Fibroblast of lung (primary cell): Measurements from ENCODE around the gene CCDC69. TPM values are rescaled to one million over a fixed set of nuclear protein-coding genes. Genes with fewer than 3 reads are reported as not detected.

Experiments used
- DNase-seq, 2 donors: peaks; one replicate each; pipeline versions ENCODE4 v3.0.0 to v3.0.0-alpha.2; 2010; ENCODE audit warnings: low read depth in 2 of 2
- H2AFZ ChIP-seq: 2 replicates; pipeline ENCODE4 v1.5.1; 2012; ENCODE audit warnings: low read length, control low read depth, inconsistent platforms
- H3K27ac ChIP-seq: 2 replicates; pipeline ENCODE4 v1.5.1; 2011; ENCODE audit warnings: low read length, control low read depth; ENCODE audit not compliant: insufficient read depth
- H3K27me3 ChIP-seq: 2 replicates; pipeline ENCODE4 v1.5.1; 2011; ENCODE audit warnings: mild to moderate bottlenecking, low read length; ENCODE audit not compliant: control insufficient read depth, insufficient read depth
- H3K36me3 ChIP-seq: 2 replicates; pipeline ENCODE4 v1.5.1; 2011; ENCODE audit warnings: low read length; ENCODE audit not compliant: control insufficient read depth, insufficient read depth
- H3K4me1 ChIP-seq: 2 replicates; pipeline ENCODE4 v1.5.1; 2011; ENCODE audit warnings: low read length; ENCODE audit not compliant: control insufficient read depth, insufficient read depth; ENCODE audit errors: extremely low read depth
- H3K4me2 ChIP-seq: 2 replicates; pipeline ENCODE4 v1.5.1; 2011; ENCODE audit warnings: low read length, control low read depth; ENCODE audit not compliant: insufficient read depth; ENCODE audit errors: extremely low read depth
- H3K4me3 ChIP-seq, 4 experiments: fragments of 200-600 bp in 1 of 4; sonication (generic) in 1 of 4; replicated peaks in 1 of 4; 2 replicates each; pipeline ENCODE4 v1.5.1; 2011 to 2016; ENCODE audit warnings: low read length in 4 of 4, low read depth in 3 of 4, mild to moderate bottlenecking in 3 of 4, control low read depth in 2 of 4, inconsistent platforms in 1 of 4, mixed read lengths in 1 of 4; ENCODE audit not compliant: insufficient read depth in 1 of 4; ENCODE audit errors: control extremely low read depth in 1 of 4
- H3K79me2 ChIP-seq: 2 replicates; pipeline ENCODE4 v1.5.1; 2012; ENCODE audit warnings: mild to moderate bottlenecking, low read length, inconsistent platforms; ENCODE audit not compliant: control insufficient read depth, insufficient read depth
- H3K9ac ChIP-seq: 2 replicates; pipeline ENCODE4 v1.5.1; 2011; ENCODE audit warnings: mild to moderate bottlenecking, low read length, control low read depth; ENCODE audit not compliant: insufficient read depth
- H3K9me3 ChIP-seq: 2 replicates; pipeline ENCODE4 v1.5.1; 2012; ENCODE audit warnings: low read depth, low read length; ENCODE audit not compliant: control insufficient read depth, insufficient read depth
- H4K20me1 ChIP-seq: 2 replicates; pipeline ENCODE4 v1.5.1; 2011; ENCODE audit warnings: low read length; ENCODE audit not compliant: control insufficient read depth, insufficient read depth; ENCODE audit errors: extremely low read depth
- EZH2 ChIP-seq: IDR thresholded peaks from 2 replicates; pipeline ENCODE4 v1.5.1; 2012; ENCODE audit warnings: low read length, control low read depth, mild to moderate bottlenecking; ENCODE audit errors: missing control alignments
- polyA plus RNA-seq, 2 donors: library from polyadenylated mRNA; depleted of rRNA in 1 of 2; stranded (reverse) in 1 of 2; unstranded in 1 of 2; fragments of >200 nt; gene quantifications; 2 replicates each; pipeline ENCODE4 v1.2.1, GENCODE V29; 2011 to 2012; ENCODE audit warnings: missing spikeins in 1 of 2
- total RNA-seq: library from RNA; depleted of rRNA; stranded (reverse); fragments of >200 nt; gene quantifications from 2 replicates; pipeline ENCODE4 v1.2.1, GENCODE V29; 2014
- TF ChIP-seq, protein P1 (sequence below), 2 donors: IDR thresholded peaks in 1 of 2; conservative IDR thresholded peaks in 1 of 2; 1 replicate in 1 of 2; 2 replicates in 1 of 2; pipeline ENCODE4 v1.5.1; 2011 to 2012; ENCODE audit warnings: low read length in 2 of 2, control low read depth in 1 of 2, inconsistent platforms in 1 of 2, low read depth in 1 of 2, mild to moderate bottlenecking in 1 of 2

CCDC69 gene
- total and polyA plus RNA-seq, 2 donors (not counting 1 experiment from before 2014, with no cell fraction given): 1.5 to 4.0 TPM

GRCh38 chr5:151267491-151268260 is 43.8 kb upstream of the CCDC69 start:
- Histone ChIP-seq H3K4me3 (no peak overlapping the region), H3K9ac (no peak overlapping the region), H3K9me3 (no peaks in the 10 kb centered on the region), H3K4me1 (peaks cover 3% of the 10 kb centered on the region), H3K4me2 (no peak overlapping the region), H3K79me2 (no peaks in the 10 kb centered on the region), H4K20me1 (no peaks in the 10 kb centered on the region), H3K36me3 (peaks cover 4% of the 10 kb centered on the region), H3K27me3 (no peaks in the 10 kb centered on the region), H2AFZ (no peak overlapping the region), H3K27ac (no peak overlapping the region)
- TF ChIP-seq, protein P1, sequence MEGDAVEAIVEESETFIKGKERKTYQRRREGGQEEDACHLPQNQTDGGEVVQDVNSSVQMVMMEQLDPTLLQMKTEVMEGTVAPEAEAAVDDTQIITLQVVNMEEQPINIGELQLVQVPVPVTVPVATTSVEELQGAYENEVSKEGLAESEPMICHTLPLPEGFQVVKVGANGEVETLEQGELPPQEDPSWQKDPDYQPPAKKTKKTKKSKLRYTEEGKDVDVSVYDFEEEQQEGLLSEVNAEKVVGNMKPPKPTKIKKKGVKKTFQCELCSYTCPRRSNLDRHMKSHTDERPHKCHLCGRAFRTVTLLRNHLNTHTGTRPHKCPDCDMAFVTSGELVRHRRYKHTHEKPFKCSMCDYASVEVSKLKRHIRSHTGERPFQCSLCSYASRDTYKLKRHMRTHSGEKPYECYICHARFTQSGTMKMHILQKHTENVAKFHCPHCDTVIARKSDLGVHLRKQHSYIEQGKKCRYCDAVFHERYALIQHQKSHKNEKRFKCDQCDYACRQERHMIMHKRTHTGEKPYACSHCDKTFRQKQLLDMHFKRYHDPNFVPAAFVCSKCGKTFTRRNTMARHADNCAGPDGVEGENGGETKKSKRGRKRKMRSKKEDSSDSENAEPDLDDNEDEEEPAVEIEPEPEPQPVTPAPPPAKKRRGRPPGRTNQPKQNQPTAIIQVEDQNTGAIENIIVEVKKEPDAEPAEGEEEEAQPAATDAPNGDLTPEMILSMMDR (conservative IDR thresholded peaks at IDR 0.05 in 1 of 2, IDR thresholded peaks at IDR 0.05 in 1 of 2; ENCODE audit: low read depth in 1 of 2, low read length in 2 of 2): no peak
- TF ChIP-seq EZH2: no peak
- DNase-seq: no peak

GRCh38 chr5:151264113-151264512 is 40.2 kb upstream of the CCDC69 start:
- Histone ChIP-seq H3K27ac (peak overlapping the region; percentile 41), H3K27me3 (no peaks in the 10 kb centered on the region), H3K79me2 (no peaks in the 10 kb centered on the region), H2AFZ (peak overlapping the region; percentile 54), H3K4me3 (no peak overlapping the region), H3K36me3 (peaks cover 4% of the 10 kb centered on the region), H3K4me1 (peaks cover 3% of the 10 kb centered on the region), H3K9ac (no peak overlapping the region), H3K4me2 (no peak overlapping the region), H4K20me1 (no peaks in the 10 kb centered on the region), H3K9me3 (no peaks in the 10 kb centered on the region)
- TF ChIP-seq, protein P1 (conservative IDR thresholded peaks at IDR 0.05 in 1 of 2, IDR thresholded peaks at IDR 0.05 in 1 of 2; ENCODE audit: low read depth in 1 of 2, low read length in 2 of 2): no peak
- peak; percentile 46 to 49 for DNase-seq

- Histone ChIP-seq H3K79me2 (no peaks in the 10 kb centered on the region), H3K4me2 (no peak overlapping the region), H3K36me3 (peaks cover 4% of the 10 kb centered on the region), H3K4me3 (no peak overlapping the region), H3K27me3 (no peaks in the 10 kb centered on the region), H4K20me1 (no peaks in the 10 kb centered on the region), H3K9me3 (no peaks in the 10 kb centered on the region), H3K4me1 (peaks cover 3% of the 10 kb centered on the region), H3K9ac (no peak overlapping the region), H3K27ac (no peak overlapping the region), H2AFZ (no peak overlapping the region)
- TF ChIP-seq EZH2: no peak
- TF ChIP-seq, protein P1 (conservative IDR thresholded peaks at IDR 0.05 in 1 of 2, IDR thresholded peaks at IDR 0.05 in 1 of 2; ENCODE audit: low read depth in 1 of 2, low read length in 2 of 2): no peak
- no peak for DNase-seq
Measured at GRCh38 chr5:151262532-151262931, 38.6 kb upstream of the CCDC69 start.
